HepG2 (cell line): ENCODE data around the gene RPS14. TPM values are rescaled to one million over a fixed set of nuclear protein-coding genes. Genes with fewer than 3 reads are reported as not detected.

Experiments
- CEBPG ChIP-seq: IDR thresholded peaks from 2 replicates; pipeline ENCODE4 v1.6.1; 2016
- HIVEP1 ChIP-seq: sonication (generic); formaldehyde crosslinking; IDR thresholded peaks from 2 replicates; pipeline ENCODE4 v1.4.0; 2020; ENCODE audit warnings: mild to moderate bottlenecking, missing genetic modification reagents
- KDM4B ChIP-seq: sonication (generic); formaldehyde crosslinking; IDR thresholded peaks from 2 replicates; pipeline ENCODE4 v1.4.0; 2020; ENCODE audit warnings: missing genetic modification reagents
- KDM5B ChIP-seq: sonication (generic); formaldehyde crosslinking; IDR thresholded peaks from 2 replicates; pipeline ENCODE4 v1.4.0; 2020; ENCODE audit warnings: missing genetic modification reagents, mild to moderate bottlenecking, borderline replicate concordance
- KLF16 ChIP-seq, 2 experiments: sonication (generic) in 1 of 2; formaldehyde crosslinking in 1 of 2; IDR thresholded peaks; 2 replicates each; pipeline versions ENCODE4 v1.6.1 to v1.8.0; 2016 to 2023; ENCODE audit warnings: missing genetic modification reagents in 2 of 2, missing compliant biosample characterization in 1 of 2
- MTA1 ChIP-seq: sonication (generic); formaldehyde crosslinking; IDR thresholded peaks from 2 replicates; pipeline ENCODE4 v1.4.0; 2020; ENCODE audit warnings: missing genetic modification reagents, mild to moderate bottlenecking, borderline replicate concordance
- NFE2L1 ChIP-seq: sonication (generic); formaldehyde crosslinking; IDR thresholded peaks from 2 replicates; pipeline ENCODE4 v1.4.0; 2020; ENCODE audit warnings: missing genetic modification reagents, mild to moderate bottlenecking, borderline replicate concordance
- SALL1 ChIP-seq: sonication (generic); formaldehyde crosslinking; IDR thresholded peaks from 2 replicates; pipeline ENCODE4 v1.8.0; 2022; ENCODE audit warnings: mild to moderate bottlenecking, missing genetic modification reagents
- SNRNP70 ChIP-seq: fragments of 200-400 bp; formaldehyde crosslinking; IDR thresholded peaks from 2 replicates; pipeline ENCODE4 v1.6.1; 2017; ENCODE audit warnings: mild to moderate bottlenecking, low read depth, low read length, moderate library complexity
- SSRP1 ChIP-seq: IDR thresholded peaks from 2 replicates; pipeline ENCODE4 v1.6.1; 2016; ENCODE audit warnings: control low read depth
- TOPORS ChIP-seq: sonication (generic); formaldehyde crosslinking; IDR thresholded peaks from 2 replicates; pipeline ENCODE4 v1.8.0; 2023; ENCODE audit warnings: mild to moderate bottlenecking, missing genetic modification reagents
- ZC3H13 ChIP-seq: sonication (generic); formaldehyde crosslinking; IDR thresholded peaks from 2 replicates; pipeline ENCODE4 v1.8.1; 2023; ENCODE audit warnings: mild to moderate bottlenecking, missing genetic modification reagents, moderate library complexity
- ZNF230 ChIP-seq: sonication (generic); formaldehyde crosslinking; IDR thresholded peaks from 2 replicates; pipeline ENCODE4 v1.4.0; 2020; ENCODE audit warnings: mild to moderate bottlenecking, missing genetic modification reagents
- ZNF264 ChIP-seq: sonication (generic); formaldehyde crosslinking; IDR thresholded peaks from 2 replicates; pipeline ENCODE4 v1.4.0; 2020; ENCODE audit warnings: missing genetic modification reagents
- ZNF709 ChIP-seq: sonication (generic); formaldehyde crosslinking; IDR thresholded peaks from 2 replicates; pipeline ENCODE4 v1.5.0; 2020; ENCODE audit warnings: mild to moderate bottlenecking, missing genetic modification reagents
- ZNF816 ChIP-seq: sonication (generic); formaldehyde crosslinking; IDR thresholded peaks from 2 replicates; pipeline ENCODE4 v1.8.0; 2022; ENCODE audit warnings: missing genetic modification reagents, mild to moderate bottlenecking, borderline replicate concordance
- ZSCAN30 ChIP-seq: sonication (generic); formaldehyde crosslinking; IDR thresholded peaks from 2 replicates; pipeline ENCODE4 v1.5.0; 2020; ENCODE audit warnings: mild to moderate bottlenecking, missing genetic modification reagents
- polyA plus RNA-seq, 8 experiments: library from polyadenylated mRNA; depleted of rRNA in 3 of 8; stranded (reverse) in 7 of 8; unstranded in 1 of 8; fragments of >200 nt; fragmentation: Illumina TruSeq in 4 of 8; extraction: Trizol in 4 of 8; gene quantifications; 2 replicates each; pipeline versions ENCODE4 v1.2.1 to v1.2.3, GENCODE V29; 2011 to 2016; ENCODE audit warnings: low read depth in 4 of 8, missing spikeins in 1 of 8, mixed read lengths in 1 of 8; ENCODE audit not compliant: insufficient read depth in 1 of 8
- total RNA-seq, 5 experiments: library from RNA; depleted of rRNA; stranded (reverse); fragments of >200 nt; fragmentation: Illumina TruSeq; extraction: Trizol; gene quantifications; 2 replicates each; pipeline ENCODE4 v1.2.3, GENCODE V29; 2016; ENCODE audit warnings: low read depth in 1 of 5
- TF ChIP-seq, protein P1 (sequence below): IDR thresholded peaks from 2 replicates; pipeline ENCODE4 v1.6.1; 2012; ENCODE audit warnings: low read length, improper control_type of control experiment

The RPS14 gene
- total and polyA plus RNA-seq, 2 of the 13 experiments (the other 11 are each of a cell fraction or from before 2014, with no cell fraction given) = 2,116 to 3,295 TPM

DNA sequence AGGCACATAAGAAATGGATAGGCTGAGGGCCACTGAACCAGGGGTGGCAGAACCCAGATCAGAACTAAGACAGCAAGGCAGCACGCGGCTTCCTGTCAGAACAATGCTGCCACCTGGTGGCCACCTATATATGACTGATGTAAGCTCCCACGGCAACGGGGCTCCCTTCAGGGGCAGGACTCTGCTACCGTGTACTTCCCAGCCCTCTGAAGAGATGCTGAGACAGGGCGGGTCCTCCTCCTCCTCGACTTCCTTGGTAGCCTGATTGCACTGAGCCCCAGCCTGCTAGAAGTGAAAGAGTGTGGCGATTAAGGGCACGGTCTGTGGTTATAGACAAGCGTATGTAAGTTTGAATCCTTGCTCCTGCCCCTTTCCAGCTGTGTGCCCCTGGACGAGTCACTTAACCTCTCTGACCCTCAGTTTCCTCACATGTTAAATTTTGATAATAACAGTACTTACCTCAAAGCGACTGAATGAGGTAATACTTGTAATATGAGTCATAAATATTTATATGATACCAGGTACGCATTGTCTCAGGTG, 13.3 kb downstream of the RPS14 start (continued):
- TF ChIP-seq KLF16 (CRISPR knock-in tag; IDR thresholded peaks at IDR 0.05) (no peak), MTA1 (CRISPR knock-in tag) (no peak), NFE2L1 (CRISPR knock-in tag) (no peak), ZSCAN30 (CRISPR knock-in tag) (no peak), KDM4B (CRISPR knock-in tag) (no peak), ZNF230 (CRISPR knock-in tag) (no peak), CEBPG (CRISPR knock-in tag) (peak; percentile 44), TOPORS (CRISPR knock-in tag) (no peak), KDM5B (CRISPR knock-in tag) (no peak), SALL1 (CRISPR knock-in tag) (peak; percentile 55; the same call in 1 of the 2 replicates), ZNF264 (CRISPR knock-in tag) (no peak), ZNF709 (no peak), HIVEP1 (CRISPR knock-in tag) (no peak), ZNF816 (CRISPR knock-in tag) (no peak), ZC3H13 (CRISPR knock-in tag) (no peak), SNRNP70 (no peak), SSRP1 (CRISPR knock-in tag) (no peak)
- TF ChIP-seq, protein P1, sequence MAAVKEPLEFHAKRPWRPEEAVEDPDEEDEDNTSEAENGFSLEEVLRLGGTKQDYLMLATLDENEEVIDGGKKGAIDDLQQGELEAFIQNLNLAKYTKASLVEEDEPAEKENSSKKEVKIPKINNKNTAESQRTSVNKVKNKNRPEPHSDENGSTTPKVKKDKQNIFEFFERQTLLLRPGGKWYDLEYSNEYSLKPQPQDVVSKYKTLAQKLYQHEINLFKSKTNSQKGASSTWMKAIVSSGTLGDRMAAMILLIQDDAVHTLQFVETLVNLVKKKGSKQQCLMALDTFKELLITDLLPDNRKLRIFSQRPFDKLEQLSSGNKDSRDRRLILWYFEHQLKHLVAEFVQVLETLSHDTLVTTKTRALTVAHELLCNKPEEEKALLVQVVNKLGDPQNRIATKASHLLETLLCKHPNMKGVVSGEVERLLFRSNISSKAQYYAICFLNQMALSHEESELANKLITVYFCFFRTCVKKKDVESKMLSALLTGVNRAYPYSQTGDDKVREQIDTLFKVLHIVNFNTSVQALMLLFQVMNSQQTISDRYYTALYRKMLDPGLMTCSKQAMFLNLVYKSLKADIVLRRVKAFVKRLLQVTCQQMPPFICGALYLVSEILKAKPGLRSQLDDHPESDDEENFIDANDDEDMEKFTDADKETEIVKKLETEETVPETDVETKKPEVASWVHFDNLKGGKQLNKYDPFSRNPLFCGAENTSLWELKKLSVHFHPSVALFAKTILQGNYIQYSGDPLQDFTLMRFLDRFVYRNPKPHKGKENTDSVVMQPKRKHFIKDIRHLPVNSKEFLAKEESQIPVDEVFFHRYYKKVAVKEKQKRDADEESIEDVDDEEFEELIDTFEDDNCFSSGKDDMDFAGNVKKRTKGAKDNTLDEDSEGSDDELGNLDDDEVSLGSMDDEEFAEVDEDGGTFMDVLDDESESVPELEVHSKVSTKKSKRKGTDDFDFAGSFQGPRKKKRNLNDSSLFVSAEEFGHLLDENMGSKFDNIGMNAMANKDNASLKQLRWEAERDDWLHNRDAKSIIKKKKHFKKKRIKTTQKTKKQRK = no peak
